SK-N-SH treated with all-trans-retinoic acid at 6 μM for 48 hours (cell line): ENCODE results near the gene PLA2G2A.

Experiments
- ATAC-seq: fragments of 200-7000 bp; cut with Tn5 transposase; 3 replicates; pipeline ENCODE4 v1.9.1; 2020; ENCODE audit warnings: mild to moderate bottlenecking, moderate library complexity
- ARNTL ChIP-seq: fragments of 450-650 bp; formaldehyde crosslinking; IDR thresholded peaks from 2 replicates; pipeline ENCODE4 v1.5.0; 2020; ENCODE audit warnings: low read depth, mild to moderate bottlenecking, moderate library complexity, borderline replicate concordance
- BACH2 ChIP-seq: fragments of 250-450 bp; sonication (Bioruptor Pico); IDR thresholded peaks from 2 replicates; pipeline ENCODE4 v1.9.0; 2021; ENCODE audit warnings: mild to moderate bottlenecking, borderline replicate concordance
- CSDC2 ChIP-seq: fragments of 250-450 bp; sonication (Bioruptor Pico); IDR thresholded peaks from 2 replicates; pipeline ENCODE4 v1.5.0; 2020; ENCODE audit warnings: mild to moderate bottlenecking, moderate library complexity
- CSRNP3 ChIP-seq: fragments of 250-450 bp; sonication (Bioruptor Pico); IDR thresholded peaks from 2 replicates; pipeline ENCODE4 v1.5.1; 2021; ENCODE audit warnings: mild to moderate bottlenecking, moderate library complexity
- GLIS3 ChIP-seq: fragments of 250-450 bp; sonication (Bioruptor Pico); IDR thresholded peaks from 2 replicates; pipeline ENCODE4 v1.5.0; 2020; ENCODE audit warnings: mild to moderate bottlenecking, moderate library complexity
- ISL1 ChIP-seq: fragments of 250-450 bp; sonication (Bioruptor Pico); IDR thresholded peaks from 2 replicates; pipeline ENCODE4 v2.1.2; 2022; ENCODE audit warnings: mild to moderate bottlenecking, moderate library complexity
- OSR1 ChIP-seq: fragments of 250-450 bp; sonication (Bioruptor Pico); IDR thresholded peaks from 2 replicates; pipeline ENCODE4 v1.8.0; 2022; ENCODE audit warnings: moderate library complexity, mild to moderate bottlenecking, inconsistent platforms
- PPARA ChIP-seq: fragments of 250-450 bp; sonication (Bioruptor Pico); IDR thresholded peaks from 2 replicates; pipeline ENCODE4 v1.5.0; 2020; ENCODE audit warnings: mild to moderate bottlenecking, borderline replicate concordance
- RARB ChIP-seq: fragments of 250-450 bp; sonication (Bioruptor Pico); IDR thresholded peaks from 2 replicates; pipeline ENCODE4 v1.8.0; 2021; ENCODE audit warnings: mild to moderate bottlenecking, moderate library complexity
- SNAI2 ChIP-seq: fragments of 250-450 bp; sonication (Bioruptor Pico); IDR thresholded peaks from 2 replicates; pipeline ENCODE4 v1.5.0; 2020; ENCODE audit warnings: mild to moderate bottlenecking, moderate library complexity
- TCF4 ChIP-seq: fragments of 250-450 bp; sonication (Bioruptor Pico); IDR thresholded peaks from 2 replicates; pipeline ENCODE4 v1.8.0; 2021; ENCODE audit warnings: mild to moderate bottlenecking, moderate library complexity, borderline replicate concordance
- TOX ChIP-seq: fragments of 250-450 bp; sonication (Bioruptor Pico); IDR thresholded peaks from 2 replicates; pipeline ENCODE4 v1.8.0; 2021; ENCODE audit warnings: mild to moderate bottlenecking, moderate library complexity, borderline replicate concordance
- TSHZ2 ChIP-seq: fragments of 250-450 bp; sonication (Bioruptor Pico); IDR thresholded peaks from 2 replicates; pipeline ENCODE4 v1.5.0; 2020; ENCODE audit warnings: mild to moderate bottlenecking, moderate library complexity
- ZC3H10 ChIP-seq: fragments of 250-450 bp; sonication (Bioruptor Pico); IDR thresholded peaks from 2 replicates; pipeline ENCODE4 v1.5.1; 2021; ENCODE audit warnings: mild to moderate bottlenecking, moderate library complexity
- ZFP3 ChIP-seq: fragments of 250-450 bp; sonication (Bioruptor Pico); IDR thresholded peaks from 2 replicates; pipeline ENCODE4 v1.5.0; 2020; ENCODE audit warnings: mild to moderate bottlenecking, moderate library complexity
- ZFP30 ChIP-seq: fragments of 450-650 bp; formaldehyde crosslinking; IDR thresholded peaks from 2 replicates; pipeline ENCODE4 v1.5.0; 2022; ENCODE audit warnings: mild to moderate bottlenecking, moderate library complexity
- ZNF565 ChIP-seq: fragments of 450-650 bp; formaldehyde crosslinking; conservative IDR thresholded peaks from 2 replicates; pipeline ENCODE4 v1.5.0; 2020; ENCODE audit warnings: low read depth, mild to moderate bottlenecking, moderate library complexity
- ZNF70 ChIP-seq: fragments of 450-650 bp; formaldehyde crosslinking; IDR thresholded peaks from 2 replicates; pipeline ENCODE4 v1.5.0; 2020; ENCODE audit warnings: mild to moderate bottlenecking, moderate library complexity
- ZNF8 ChIP-seq: fragments of 450-650 bp; formaldehyde crosslinking; IDR thresholded peaks from 2 replicates; pipeline ENCODE4 v1.5.0; 2020; ENCODE audit warnings: mild to moderate bottlenecking, moderate library complexity
- TF ChIP-seq, protein P1 (sequence below): fragments of 250-450 bp; sonication (Bioruptor Pico); IDR thresholded peaks from 2 replicates; pipeline ENCODE4 v1.5.1; 2020; ENCODE audit warnings: low read depth, mild to moderate bottlenecking, moderate library complexity
- TF ChIP-seq, protein P2 (sequence below): fragments of 250-450 bp; sonication (Bioruptor Pico); IDR thresholded peaks from 2 replicates; pipeline ENCODE4 v1.8.0; 2020; ENCODE audit warnings: mild to moderate bottlenecking, moderate library complexity, borderline replicate concordance

The PLA2G2A gene

GRCh38 chr1:19976317-19977003 lies 3.0 kb downstream of the PLA2G2A start:
- TF ChIP-seq SNAI2 (CRISPR knock-in tag): no peak
- TF ChIP-seq ZNF70 (CRISPR knock-in tag): no peak
- no peak for TF ChIP-seq ZFP3 (CRISPR knock-in tag)
- TF ChIP-seq ZFP30 (CRISPR knock-in tag): no peak
- no peak for TF ChIP-seq BACH2 (CRISPR knock-in tag)
- no peak for TF ChIP-seq GLIS3 (CRISPR knock-in tag)
- TF ChIP-seq CSRNP3 (CRISPR knock-in tag): no peak
- no peak for TF ChIP-seq ARNTL (CRISPR knock-in tag)
- no peak for TF ChIP-seq ZC3H10 (CRISPR knock-in tag)
- no peak for TF ChIP-seq TSHZ2 (CRISPR knock-in tag)
- TF ChIP-seq, protein P1, sequence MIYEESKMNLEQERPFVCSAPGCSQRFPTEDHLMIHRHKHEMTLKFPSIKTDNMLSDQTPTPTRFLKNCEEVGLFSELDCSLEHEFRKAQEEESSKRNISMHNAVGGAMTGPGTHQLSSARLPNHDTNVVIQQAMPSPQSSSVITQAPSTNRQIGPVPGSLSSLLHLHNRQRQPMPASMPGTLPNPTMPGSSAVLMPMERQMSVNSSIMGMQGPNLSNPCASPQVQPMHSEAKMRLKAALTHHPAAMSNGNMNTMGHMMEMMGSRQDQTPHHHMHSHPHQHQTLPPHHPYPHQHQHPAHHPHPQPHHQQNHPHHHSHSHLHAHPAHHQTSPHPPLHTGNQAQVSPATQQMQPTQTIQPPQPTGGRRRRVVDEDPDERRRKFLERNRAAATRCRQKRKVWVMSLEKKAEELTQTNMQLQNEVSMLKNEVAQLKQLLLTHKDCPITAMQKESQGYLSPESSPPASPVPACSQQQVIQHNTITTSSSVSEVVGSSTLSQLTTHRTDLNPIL (CRISPR knock-in tag): no peak
- TF ChIP-seq RARB (CRISPR knock-in tag): no peak
- no peak for TF ChIP-seq OSR1 (CRISPR knock-in tag)
- no peak for TF ChIP-seq PPARA
- TF ChIP-seq ISL1 (CRISPR knock-in tag): no peak
- TF ChIP-seq, protein P2, sequence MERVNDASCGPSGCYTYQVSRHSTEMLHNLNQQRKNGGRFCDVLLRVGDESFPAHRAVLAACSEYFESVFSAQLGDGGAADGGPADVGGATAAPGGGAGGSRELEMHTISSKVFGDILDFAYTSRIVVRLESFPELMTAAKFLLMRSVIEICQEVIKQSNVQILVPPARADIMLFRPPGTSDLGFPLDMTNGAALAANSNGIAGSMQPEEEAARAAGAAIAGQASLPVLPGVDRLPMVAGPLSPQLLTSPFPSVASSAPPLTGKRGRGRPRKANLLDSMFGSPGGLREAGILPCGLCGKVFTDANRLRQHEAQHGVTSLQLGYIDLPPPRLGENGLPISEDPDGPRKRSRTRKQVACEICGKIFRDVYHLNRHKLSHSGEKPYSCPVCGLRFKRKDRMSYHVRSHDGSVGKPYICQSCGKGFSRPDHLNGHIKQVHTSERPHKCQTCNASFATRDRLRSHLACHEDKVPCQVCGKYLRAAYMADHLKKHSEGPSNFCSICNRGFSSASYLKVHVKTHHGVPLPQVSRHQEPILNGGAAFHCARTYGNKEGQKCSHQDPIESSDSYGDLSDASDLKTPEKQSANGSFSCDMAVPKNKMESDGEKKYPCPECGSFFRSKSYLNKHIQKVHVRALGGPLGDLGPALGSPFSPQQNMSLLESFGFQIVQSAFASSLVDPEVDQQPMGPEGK (CRISPR knock-in tag): no peak
- no peak for TF ChIP-seq CSDC2 (CRISPR knock-in tag)
- no peak for TF ChIP-seq TOX (CRISPR knock-in tag)
- no peak for TF ChIP-seq ZNF565
- no peak for ATAC-seq

- ATAC-seq: no peak; the same call in 2 of the 3 replicates
- TF ChIP-seq ZNF70 (CRISPR knock-in tag) (no peak), ZFP30 (CRISPR knock-in tag) (no peak), PPARA (no peak), ZFP3 (CRISPR knock-in tag) (no peak), TSHZ2 (CRISPR knock-in tag) (no peak), TCF4 (CRISPR knock-in tag) (no peak), CSDC2 (CRISPR knock-in tag) (no peak), ARNTL (CRISPR knock-in tag) (no peak), ZNF8 (CRISPR knock-in tag) (no peak), BACH2 (CRISPR knock-in tag) (no peak)
- TF ChIP-seq, all 23 proteins: peak for 0
Observed at GRCh38 chr1:19975423-19976193, 3.8 kb downstream of the PLA2G2A start.
